Neural progenitor cell (in vitro differentiated cells): ENCODE results near the gene INPP5D. TPM values are rescaled to one million over a fixed set of nuclear protein-coding genes. Genes with fewer than 3 reads are reported as not detected.

ENCODE experiments used
- DNase-seq: peaks from one replicate; pipeline ENCODE4 v3.0.0-alpha.2; 2016; ENCODE audit warnings: low spot score
- H2AFZ ChIP-seq: fragments of 200-600 bp; sonication (generic); replicated peaks from 2 replicates; pipeline ENCODE4 v1.6.1; 2016; ENCODE audit warnings: antibody characterized with exemption
- H3F3A ChIP-seq: fragments of 200-600 bp; sonication (generic); 2 replicates; pipeline ENCODE4 v1.6.1; 2016; ENCODE audit warnings: antibody characterized with exemption, low read depth
- H3K27ac ChIP-seq: fragments of 200-600 bp; sonication (generic); 2 replicates; pipeline ENCODE4 v1.5.1; 2016; ENCODE audit warnings: mild to moderate bottlenecking
- H3K27me3 ChIP-seq: fragments of 200-600 bp; sonication (generic); 2 replicates; pipeline ENCODE4 v1.6.1; 2016; ENCODE audit warnings: mild to moderate bottlenecking, moderate library complexity
- H3K36me3 ChIP-seq: fragments of 200-600 bp; sonication (generic); 2 replicates; pipeline ENCODE4 v1.5.1; 2016
- H3K4me1 ChIP-seq: fragments of 200-600 bp; sonication (generic); 2 replicates; pipeline ENCODE4 v1.6.1; 2016; ENCODE audit warnings: mixed run types
- H3K4me2 ChIP-seq: fragments of 200-600 bp; sonication (generic); 2 replicates; pipeline ENCODE4 v1.6.1; 2016
- H3K4me3 ChIP-seq: fragments of 200-600 bp; sonication (generic); 2 replicates; pipeline ENCODE4 v1.5.1; 2016
- H3K79me2 ChIP-seq: fragments of 200-600 bp; sonication (generic); 2 replicates; pipeline ENCODE4 v1.6.1; 2016; ENCODE audit warnings: low read depth
- H3K9ac ChIP-seq: fragments of 200-600 bp; sonication (generic); 2 replicates; pipeline ENCODE4 v1.6.1; 2016
- H3K9me3 ChIP-seq: fragments of 200-600 bp; sonication (generic); 2 replicates; pipeline ENCODE4 v1.5.1; 2016; ENCODE audit warnings: low read depth
- H4K20me1 ChIP-seq: fragments of 200-600 bp; sonication (generic); 2 replicates; pipeline ENCODE4 v1.6.1; 2016; ENCODE audit warnings: low read depth
- H3K27ac Mint-ChIP-seq: 3 replicates; pipeline ENCODE4 v1.8.0; 2021; ENCODE audit warnings: mixed read lengths
- H3K27me3 Mint-ChIP-seq: 2 replicates; pipeline ENCODE4 v1.8.0; 2022; ENCODE audit warnings: low read depth, mild to moderate bottlenecking, inconsistent platforms, moderate library complexity, mixed read lengths; ENCODE audit not compliant: insufficient read depth
- H3K36me3 Mint-ChIP-seq: 3 replicates; pipeline ENCODE4 v1.8.0; 2021; ENCODE audit warnings: mixed read lengths
- H3K4me1 Mint-ChIP-seq: 3 replicates; pipeline ENCODE4 v1.8.0; 2021; ENCODE audit warnings: mixed read lengths
- H3K4me3 Mint-ChIP-seq: 3 replicates; pipeline ENCODE4 v1.8.0; 2021; ENCODE audit warnings: mild to moderate bottlenecking, moderate library complexity, mixed read lengths
- H3K9me3 Mint-ChIP-seq: 3 replicates; pipeline ENCODE4 v1.8.0; 2020; ENCODE audit warnings: mixed read lengths
- CTCF ChIP-seq: fragments of 200-600 bp; sonication (generic); IDR thresholded peaks from 2 replicates; pipeline ENCODE4 v1.5.1; 2017; ENCODE audit warnings: antibody characterized with exemption, mild to moderate bottlenecking
- EZH2 ChIP-seq: fragments of 200-600 bp; sonication (generic); IDR thresholded peaks from 2 replicates; pipeline ENCODE4 v1.6.1; 2017; ENCODE audit warnings: antibody characterized with exemption, mild to moderate bottlenecking, moderate library complexity
- EZH2phosphoT487 ChIP-seq: fragments of 200-600 bp; sonication (generic); IDR thresholded peaks from 2 replicates; pipeline ENCODE4 v1.6.1; 2017; ENCODE audit warnings: antibody characterized with exemption
- total RNA-seq: library from RNA; depleted of rRNA; stranded (reverse); fragments of >200 nt; gene quantifications from 2 replicates; pipeline ENCODE4 v1.2.3, GENCODE V29; 2015; ENCODE audit warnings: low replicate concordance

INPP5D gene
- total RNA-seq, 1 donor from 2014 or later = 4.2 TPM

DNA sequence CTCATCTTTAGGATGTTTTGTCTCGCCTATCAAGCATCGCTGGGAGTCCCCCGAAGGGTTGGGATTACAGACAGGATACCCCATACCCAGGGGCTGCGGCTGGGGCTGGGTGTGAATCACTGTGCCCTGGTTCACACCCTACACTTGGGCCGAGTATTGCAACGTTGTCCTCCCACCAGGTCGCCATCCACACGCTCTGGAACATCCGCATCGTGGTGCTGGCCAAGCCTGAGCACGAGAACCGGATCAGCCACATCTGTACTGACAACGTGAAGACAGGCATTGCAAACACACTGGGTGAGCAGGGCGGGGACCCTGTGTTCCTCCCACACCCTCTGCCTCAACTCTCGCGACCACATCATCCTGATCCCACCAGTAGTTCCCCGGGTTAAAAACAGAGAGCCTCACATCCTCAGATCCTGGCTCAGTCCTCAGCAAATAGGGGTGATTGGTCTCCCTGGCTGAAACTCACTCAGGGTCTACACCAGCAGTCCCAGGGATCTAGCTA is 104.0 kb downstream of the INPP5D start:
- Mint-ChIP-seq H3K9me3 (no peaks in the 10 kb centered on the region), H3K27me3 (peaks cover 5% of the 10 kb centered on the region), H3K27ac (peak overlapping the region; percentile 42), H3K4me1 (peaks cover 15% of the 10 kb centered on the region), H3K36me3 (no peaks in the 10 kb centered on the region), H3K4me3 (no peak overlapping the region)
- H3K27me3 ChIP-seq = no peaks in the 10 kb centered on the region
- no peaks in the 10 kb centered on the region for H3K9me3 ChIP-seq
- no peak overlapping the region for H3K4me2 ChIP-seq
- no peaks in the 10 kb centered on the region for H3F3A ChIP-seq
- no peak overlapping the region for H3K9ac ChIP-seq
- no peak for DNase-seq
- no peaks in the 10 kb centered on the region for H4K20me1 ChIP-seq
- H3K4me3 ChIP-seq = no peak overlapping the region
- no peak overlapping the region for H2AFZ ChIP-seq
- H3K4me1 ChIP-seq = no peaks in the 10 kb centered on the region
- no peaks in the 10 kb centered on the region for H3K79me2 ChIP-seq
- no peaks in the 10 kb centered on the region for H3K36me3 ChIP-seq
- no peak for TF ChIP-seq EZH2phosphoT487
- TF ChIP-seq CTCF = no peak
- TF ChIP-seq EZH2 = no peak
- no peak overlapping the region for H3K27ac ChIP-seq

GRCh38 chr2:233164967-233165366 is 104.8 kb downstream of the INPP5D start:
- Histone ChIP-seq H3K27me3 (no peaks in the 10 kb centered on the region), H3K9ac (no peak overlapping the region), H3K4me3 (no peak overlapping the region), H3F3A (no peaks in the 10 kb centered on the region), H3K36me3 (no peaks in the 10 kb centered on the region), H2AFZ (no peak overlapping the region), H3K79me2 (no peaks in the 10 kb centered on the region), H3K27ac (no peak overlapping the region), H3K4me1 (no peaks in the 10 kb centered on the region), H4K20me1 (no peaks in the 10 kb centered on the region), H3K4me2 (no peak overlapping the region), H3K9me3 (no peaks in the 10 kb centered on the region)
- Mint-ChIP-seq H3K9me3 (no peaks in the 10 kb centered on the region), H3K27ac (no peak overlapping the region), H3K27me3 (peaks cover 7% of the 10 kb centered on the region), H3K4me1 (peaks cover 16% of the 10 kb centered on the region), H3K36me3 (no peaks in the 10 kb centered on the region), H3K4me3 (no peak overlapping the region)
- no peak for DNase-seq
- TF ChIP-seq CTCF (no peak), EZH2phosphoT487 (no peak), EZH2 (no peak)

DNA sequence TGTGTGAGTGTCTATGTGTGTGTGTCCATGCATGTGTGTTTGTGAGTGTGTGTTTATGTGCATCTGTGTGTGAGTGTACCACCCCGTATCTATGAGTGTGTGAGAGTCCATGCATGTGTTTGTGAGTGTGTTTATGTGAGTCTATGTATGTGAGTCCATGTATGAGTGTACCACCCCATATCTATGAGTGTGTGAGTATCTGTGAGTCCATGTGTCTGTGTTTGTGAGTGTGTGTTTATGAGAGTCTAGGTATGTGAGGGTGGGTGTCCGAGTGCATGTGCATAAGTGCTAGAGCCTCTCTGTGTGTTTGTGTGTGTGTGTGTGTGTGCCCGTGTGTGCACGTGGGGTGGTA is 105.4 kb downstream of the INPP5D start:
- no peak for DNase-seq
- no peaks in the 10 kb centered on the region for H3K9me3 Mint-ChIP-seq
- no peaks in the 10 kb centered on the region for H3K36me3 Mint-ChIP-seq
- H3K27ac Mint-ChIP-seq = no peak overlapping the region
- no peak overlapping the region for H3K4me3 Mint-ChIP-seq
- Histone ChIP-seq H3K4me2 (no peak overlapping the region), H3K4me1 (no peaks in the 10 kb centered on the region), H3K27me3 (no peaks in the 10 kb centered on the region), H3K27ac (no peak overlapping the region), H3K36me3 (no peaks in the 10 kb centered on the region), H3F3A (no peaks in the 10 kb centered on the region), H4K20me1 (no peaks in the 10 kb centered on the region), H3K4me3 (no peak overlapping the region), H3K9me3 (no peaks in the 10 kb centered on the region), H3K9ac (no peak overlapping the region), H3K79me2 (no peaks in the 10 kb centered on the region), H2AFZ (no peak overlapping the region)
- H3K4me1 Mint-ChIP-seq = peaks cover 16% of the 10 kb centered on the region
- H3K27me3 Mint-ChIP-seq = peaks cover 7% of the 10 kb centered on the region
- TF ChIP-seq CTCF = no peak
- TF ChIP-seq EZH2 = no peak
- TF ChIP-seq EZH2phosphoT487 = no peak
